ENCODE data around the gene ZNF71.
"Not testable (repeated sequence)": the region's sequence is repeated elsewhere in the genome, so short reads cannot be mapped to it uniquely, and the experiment has no call there.

Gene ZNF71

GRCh38 chr19:56642711-56643459 is 47.8 kb downstream of the ZNF71 start, which contains the start of gene SMIM17:
Gene SMIM17, plus strand, starts transcription at chr19:56643159. Its CDS starts 2,509 bp downstream, at chr19:56645668.
- Mint-ChIP-seq H3K9me3 (peaks cover 60% of the 10 kb centered on the region), H3K4me1 (ENCODE audit: low read depth) (no peaks in the 10 kb centered on the region), H3K4me3 (no peak within 1 kb of the TSS), H3K27me3 (ENCODE audit: low read depth) (no peaks in the 10 kb centered on the region), H3K27ac (no peak within 1 kb of the TSS), H3K36me3 (ENCODE audit: low read depth) (peaks cover 6% of the 10 kb centered on the region)
- DNase-seq (ENCODE audit: low spot score): no peak

- Mint-ChIP-seq H3K27me3 (ENCODE audit: low read depth) (no peaks in the 10 kb centered on the region), H3K27ac (no peak overlapping the region), H3K36me3 (ENCODE audit: low read depth) (peaks cover 6% of the 10 kb centered on the region), H3K4me3 (no peak overlapping the region), H3K9me3 (peaks cover 61% of the 10 kb centered on the region), H3K4me1 (ENCODE audit: low read depth) (no peaks in the 10 kb centered on the region)
- no peak for DNase-seq (ENCODE audit: low spot score)
Observed at GRCh38 chr19:56643460-56643955, 48.4 kb downstream of the ZNF71 start.

GRCh38 chr19:56654151-56654550 is 59.0 kb downstream of the ZNF71 start:
- Mint-ChIP-seq H3K4me1 (ENCODE audit: low read depth) (no peaks in the 10 kb centered on the region), H3K27me3 (ENCODE audit: low read depth) (no peaks in the 10 kb centered on the region), H3K4me3 (no peak overlapping the region), H3K9me3 (peaks cover 56% of the 10 kb centered on the region), H3K36me3 (ENCODE audit: low read depth) (no peaks in the 10 kb centered on the region), H3K27ac (no peak overlapping the region)
- DNase-seq (ENCODE audit: low spot score): no peak

- Mint-ChIP-seq H3K27ac (no peak overlapping the region), H3K4me3 (no peak overlapping the region)
Observed at GRCh38 chr19:56660381-56661107, 65.4 kb downstream of the ZNF71 start.

GRCh38 chr19:56661248-56661647 is 66.1 kb downstream of the ZNF71 start:
- Mint-ChIP-seq H3K4me1 (ENCODE audit: low read depth) (no peaks in the 10 kb centered on the region), H3K27ac (no peak overlapping the region), H3K9me3 (peaks cover 29% of the 10 kb centered on the region), H3K4me3 (no peak overlapping the region), H3K36me3 (ENCODE audit: low read depth) (no peaks in the 10 kb centered on the region), H3K27me3 (ENCODE audit: low read depth) (no peaks in the 10 kb centered on the region)
- no peak for DNase-seq (ENCODE audit: low spot score)

More at GRCh38 chr19:56660381-56661107, 65.4 kb downstream of the ZNF71 start:
- no peak for DNase-seq (ENCODE audit: low spot score)
- peaks cover 29% of the 10 kb centered on the region for H3K9me3 Mint-ChIP-seq
- H3K27me3 Mint-ChIP-seq (ENCODE audit: low read depth): no peaks in the 10 kb centered on the region
- H3K36me3 Mint-ChIP-seq (ENCODE audit: low read depth): no peaks in the 10 kb centered on the region
- no peaks in the 10 kb centered on the region for H3K4me1 Mint-ChIP-seq (ENCODE audit: low read depth)

GRCh38 chr19:56663931-56664500 is 68.9 kb downstream of the ZNF71 start:
- Mint-ChIP-seq H3K9me3 (peaks cover 44% of the 10 kb centered on the region), H3K4me1 (ENCODE audit: low read depth) (no peaks in the 10 kb centered on the region), H3K36me3 (ENCODE audit: low read depth) (no peaks in the 10 kb centered on the region), H3K27me3 (ENCODE audit: low read depth) (no peaks in the 10 kb centered on the region), H3K4me3 (no peak overlapping the region), H3K27ac (no peak overlapping the region)
- DNase-seq (ENCODE audit: low spot score): no peak

- Mint-ChIP-seq H3K27me3 (ENCODE audit: low read depth) (no peaks in the 10 kb centered on the region), H3K9me3 (peaks cover 41% of the 10 kb centered on the region), H3K36me3 (ENCODE audit: low read depth) (no peaks in the 10 kb centered on the region), H3K4me3 (no peak overlapping the region), H3K4me1 (ENCODE audit: low read depth) (no peaks in the 10 kb centered on the region), H3K27ac (no peak overlapping the region)
- no peak for DNase-seq (ENCODE audit: low spot score)
Observed at GRCh38 chr19:56664511-56664910, 69.4 kb downstream of the ZNF71 start.

- Mint-ChIP-seq H3K4me3 (no peak overlapping the region), H3K27me3 (ENCODE audit: low read depth) (no peaks in the 10 kb centered on the region), H3K9me3 (peaks cover 43% of the 10 kb centered on the region), H3K36me3 (ENCODE audit: low read depth) (peaks cover 1% of the 10 kb centered on the region), H3K27ac (no peak overlapping the region), H3K4me1 (ENCODE audit: low read depth) (no peaks in the 10 kb centered on the region)
- no peak for DNase-seq (ENCODE audit: low spot score)
Observed at GRCh38 chr19:56667311-56667870, 72.3 kb downstream of the ZNF71 start.

GRCh38 chr19:56668676-56669075 is 73.6 kb downstream of the ZNF71 start:
- DNase-seq (ENCODE audit: low spot score): no peak
- Mint-ChIP-seq H3K27me3 (ENCODE audit: low read depth) (no peaks in the 10 kb centered on the region), H3K4me1 (ENCODE audit: low read depth) (no peaks in the 10 kb centered on the region), H3K4me3 (no peak overlapping the region), H3K27ac (no peak overlapping the region), H3K36me3 (ENCODE audit: low read depth) (peaks cover 1% of the 10 kb centered on the region), H3K9me3 (peaks cover 38% of the 10 kb centered on the region)

GRCh38 chr19:56670401-56670960 is 75.4 kb downstream of the ZNF71 start:
- no peaks in the 10 kb centered on the region for H3K27me3 Mint-ChIP-seq (ENCODE audit: low read depth)
- peaks cover 48% of the 10 kb centered on the region for H3K9me3 Mint-ChIP-seq
- H3K4me1 Mint-ChIP-seq (ENCODE audit: low read depth): no peaks in the 10 kb centered on the region
- H3K27ac Mint-ChIP-seq: no peak overlapping the region
- no peak for DNase-seq (ENCODE audit: low spot score)
- H3K4me3 Mint-ChIP-seq: no peak overlapping the region
- peaks cover 1% of the 10 kb centered on the region for H3K36me3 Mint-ChIP-seq (ENCODE audit: low read depth)

GRCh38 chr19:56670961-56671612 is 76.0 kb downstream of the ZNF71 start:
- H3K4me1 Mint-ChIP-seq (ENCODE audit: low read depth): no peaks in the 10 kb centered on the region
- no peak for DNase-seq (ENCODE audit: low spot score)
- H3K27me3 Mint-ChIP-seq (ENCODE audit: low read depth): no peaks in the 10 kb centered on the region
- H3K27ac Mint-ChIP-seq: no peak overlapping the region
- H3K4me3 Mint-ChIP-seq: peak overlapping the region; percentile 55
- peaks cover 45% of the 10 kb centered on the region for H3K9me3 Mint-ChIP-seq
- peaks cover 1% of the 10 kb centered on the region for H3K36me3 Mint-ChIP-seq (ENCODE audit: low read depth)

GRCh38 chr19:56671613-56671994 is 76.5 kb downstream of the ZNF71 start, which contains the start of gene ZNF835:
Gene ZNF835, minus strand, starts transcription at chr19:56671757. Its CDS starts 6,559 bp downstream, at chr19:56665198.
- peak; percentile 23 for DNase-seq (ENCODE audit: low spot score)
- Mint-ChIP-seq H3K4me3 (peak within 1 kb of the TSS; percentile 55), H3K27ac (no peak within 1 kb of the TSS), H3K9me3 (peaks cover 46% of the 10 kb centered on the region), H3K4me1 (ENCODE audit: low read depth) (no peaks in the 10 kb centered on the region), H3K36me3 (ENCODE audit: low read depth) (peaks cover 1% of the 10 kb centered on the region), H3K27me3 (ENCODE audit: low read depth) (no peaks in the 10 kb centered on the region)

- not testable (repeated sequence) for H3K27me3 Mint-ChIP-seq (ENCODE audit: low read depth); H3K36me3 Mint-ChIP-seq (ENCODE audit: low read depth); H3K4me3 Mint-ChIP-seq; H3K27ac Mint-ChIP-seq; H3K4me1 Mint-ChIP-seq (ENCODE audit: low read depth); DNase-seq (ENCODE audit: low spot score)
- H3K9me3 Mint-ChIP-seq: peaks cover 42% of the 10 kb centered on the region
Observed at GRCh38 chr19:56672610-56673009, 77.5 kb downstream of the ZNF71 start.
